ENCODE data around the gene PDE5A. TPM values are rescaled to one million over a fixed set of nuclear protein-coding genes. Genes with fewer than 3 reads are reported as not detected.
A peak's percentile ranks its signal among the peaks of the same experiment; 100 is the strongest.

The PDE5A gene
- total RNA-seq, 4 donors from 2014 or later = 34.6 to 52.7 (median 46.4) TPM

GRCh38 chr4:119647558-119647957, 19.0 kb upstream of the PDE5A start:
- Histone ChIP-seq H3K27me3 (no peaks in the 10 kb centered on the region), H3K4me3 (no peak overlapping the region), H3K9me3 (no peaks in the 10 kb centered on the region), H3K36me3 (no peaks in the 10 kb centered on the region), H3K4me1 (peaks cover 0 to 9% (median 4%) of the 10 kb centered on the region in 4 donors), H3K27ac (no peak overlapping the region)
- intact Hi-C loops (cut with DNase I; ENCODE audit: low total_unique reads) = no loop called here
- TF ChIP-seq CTCF (IDR thresholded peaks at IDR 0.05) (no peak), EP300 (IDR thresholded peaks at IDR 0.05; ENCODE audit: low read depth) (no peak), POLR2AphosphoS5 (IDR thresholded peaks at IDR 0.05) (no peak), POLR2A (IDR thresholded peaks at IDR 0.05) (no peak)
- no peak for DNase-seq
- in situ Hi-C loops (cut with MboI; ENCODE audit: low pct_ligation_motif_present in 1 of 4, low pct_unique_long_range_greater_than_20kb in 1 of 4, low sequenced_read_pairs in 3 of 4) = loop anchor here in 1 of 4 donors (25.0 kb wide), 1 partner anchor 335 kb away; the partner anchor contains the start of gene FABP2
- 69% methylated on average over 3 of the region's 3 CpGs for WGBS, 2 donors (ENCODE audit: low coverage in 1 of 2)

GRCh38 chr4:119646347-119647071, 17.9 kb upstream of the PDE5A start:
- peak; percentile 25 for DNase-seq
- Histone ChIP-seq H3K9me3 (no peaks in the 10 kb centered on the region), H3K27ac (peak overlapping the region in 3 of 4 donors; percentile 12 to 48 (median 14)), H3K27me3 (no peaks in the 10 kb centered on the region), H3K4me3 (no peak overlapping the region), H3K4me1 (peaks cover 0 to 9% (median 4%) of the 10 kb centered on the region in 4 donors), H3K36me3 (no peaks in the 10 kb centered on the region)
- intact Hi-C loops (cut with DNase I; ENCODE audit: low total_unique reads) = no loop called here
- in situ Hi-C loops (cut with MboI; ENCODE audit: low pct_ligation_motif_present in 1 of 4, low pct_unique_long_range_greater_than_20kb in 1 of 4, low sequenced_read_pairs in 3 of 4) = loop anchor here in 1 of 4 donors (25.0 kb wide), 1 partner anchor 334 kb away; the partner anchor contains the start of gene FABP2
- 42 to 52% methylated on average over 3 to 5 of the region's 5 CpGs for WGBS, 2 donors (ENCODE audit: low coverage in 1 of 2)
- no peak for TF ChIP-seq POLR2A (IDR thresholded peaks at IDR 0.05)
- TF ChIP-seq POLR2AphosphoS5 (IDR thresholded peaks at IDR 0.05) = no peak
- TF ChIP-seq EP300 (IDR thresholded peaks at IDR 0.05; ENCODE audit: low read depth) = no peak
- TF ChIP-seq CTCF (IDR thresholded peaks at IDR 0.05) = no peak

GRCh38 chr4:119643306-119644042, 14.9 kb upstream of the PDE5A start:
- no peak overlapping the region for H3K27ac ChIP-seq
- H3K36me3 ChIP-seq = no peaks in the 10 kb centered on the region
- peaks cover 0 to 9% (median 4%) of the 10 kb centered on the region in 4 donors for H3K4me1 ChIP-seq
- DNase-seq = no peak
- no peaks in the 10 kb centered on the region for H3K27me3 ChIP-seq
- H3K4me3 ChIP-seq = no peak overlapping the region
- no peaks in the 10 kb centered on the region for H3K9me3 ChIP-seq
- intact Hi-C loops (cut with DNase I; ENCODE audit: low total_unique reads) (no loop called here), in situ Hi-C loops (cut with MboI; ENCODE audit: low pct_ligation_motif_present in 1 of 4, low pct_unique_long_range_greater_than_20kb in 1 of 4, low sequenced_read_pairs in 3 of 4) (loop anchor here in 1 of 4 donors (25.0 kb wide), 1 partner anchor 331 kb away; the partner anchor contains the start of gene FABP2)
- 59 to 64% methylated on average over 4 to 6 of the region's 6 CpGs for WGBS, 2 donors (ENCODE audit: low coverage in 1 of 2)
- TF ChIP-seq POLR2A (IDR thresholded peaks at IDR 0.05) (no peak), EP300 (IDR thresholded peaks at IDR 0.05; ENCODE audit: low read depth) (no peak), POLR2AphosphoS5 (IDR thresholded peaks at IDR 0.05) (no peak), CTCF (IDR thresholded peaks at IDR 0.05) (no peak)

GRCh38 chr4:119641765-119642164, 13.2 kb upstream of the PDE5A start:
- in situ Hi-C loops (cut with MboI; ENCODE audit: low pct_ligation_motif_present in 1 of 4, low pct_unique_long_range_greater_than_20kb in 1 of 4, low sequenced_read_pairs in 3 of 4) (loop anchor here in 1 of 4 donors (25.0 kb wide), 1 partner anchor 329 kb away; the partner anchor contains the start of gene FABP2), intact Hi-C loops (cut with DNase I; ENCODE audit: low total_unique reads) (no loop called here)

More at GRCh38 chr4:119641765-119642164, 13.2 kb upstream of the PDE5A start:
- no peaks in the 10 kb centered on the region for H3K27me3 ChIP-seq
- TF ChIP-seq POLR2AphosphoS5 (IDR thresholded peaks at IDR 0.05) = no peak
- peaks cover 0 to 6% (median 3%) of the 10 kb centered on the region in 4 donors for H3K4me1 ChIP-seq
- no peak for DNase-seq
- no peaks in the 10 kb centered on the region for H3K36me3 ChIP-seq
- no peak overlapping the region for H3K4me3 ChIP-seq
- no peak overlapping the region for H3K27ac ChIP-seq
- no peaks in the 10 kb centered on the region for H3K9me3 ChIP-seq

All from transverse colon (tissue), 4 donors.